HTERT RPE-1 (cell line): ENCODE measurements around the gene ERN1.
"Not testable (repeated sequence)": the region's sequence is repeated elsewhere in the genome, so short reads cannot be mapped to it uniquely, and the experiment has no call there.

Experiments used
- in situ Hi-C: fragments of 300-500 bp; cut with MboI; formaldehyde crosslinking; loops from 4 replicates; pipeline ENCODE4 v1.14.3; 2020; ENCODE audit warnings: low sequenced_read_pairs

Gene ERN1

DNA sequence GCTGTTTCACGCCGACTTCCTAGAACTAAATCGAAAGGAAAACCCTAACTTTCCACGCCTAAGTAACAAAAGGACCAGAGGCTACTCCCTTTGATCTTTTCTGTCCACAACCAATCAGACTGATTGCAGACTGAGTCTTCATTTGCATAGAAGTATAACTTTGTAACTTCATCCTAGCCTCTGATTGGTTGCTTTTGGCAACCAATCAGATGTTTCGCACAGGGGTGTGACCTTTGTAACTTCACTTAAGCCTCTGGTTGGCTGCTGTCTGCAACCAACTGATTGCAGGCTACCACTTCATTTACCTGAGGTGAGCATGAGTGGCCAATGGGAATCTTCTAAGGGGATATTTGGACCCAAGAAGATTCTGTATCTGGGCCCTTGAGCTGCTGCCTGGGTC is 92.1 kb downstream of the ERN1 start:
- in situ Hi-C loops = no loop called here

DNA sequence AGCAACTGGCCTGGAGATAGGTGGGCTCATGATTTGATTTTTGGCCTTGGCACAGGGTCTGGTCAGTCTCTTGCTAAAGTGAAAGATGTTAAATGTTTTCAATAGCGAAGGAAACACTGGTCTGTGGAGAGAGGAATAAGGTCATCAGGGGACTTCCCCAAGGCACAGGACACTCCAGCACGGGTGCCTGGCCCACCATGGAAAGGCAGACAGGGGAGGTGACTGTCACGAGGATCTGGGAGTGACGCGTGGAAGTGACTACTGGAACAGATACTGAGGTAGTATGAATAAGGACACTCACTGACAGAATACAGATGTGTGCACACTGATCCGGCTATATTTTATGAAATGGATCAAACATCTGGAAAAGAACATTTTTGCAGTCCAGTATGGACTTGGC is 92.8 kb downstream of the ERN1 start:
- in situ Hi-C loops = no loop called here

DNA sequence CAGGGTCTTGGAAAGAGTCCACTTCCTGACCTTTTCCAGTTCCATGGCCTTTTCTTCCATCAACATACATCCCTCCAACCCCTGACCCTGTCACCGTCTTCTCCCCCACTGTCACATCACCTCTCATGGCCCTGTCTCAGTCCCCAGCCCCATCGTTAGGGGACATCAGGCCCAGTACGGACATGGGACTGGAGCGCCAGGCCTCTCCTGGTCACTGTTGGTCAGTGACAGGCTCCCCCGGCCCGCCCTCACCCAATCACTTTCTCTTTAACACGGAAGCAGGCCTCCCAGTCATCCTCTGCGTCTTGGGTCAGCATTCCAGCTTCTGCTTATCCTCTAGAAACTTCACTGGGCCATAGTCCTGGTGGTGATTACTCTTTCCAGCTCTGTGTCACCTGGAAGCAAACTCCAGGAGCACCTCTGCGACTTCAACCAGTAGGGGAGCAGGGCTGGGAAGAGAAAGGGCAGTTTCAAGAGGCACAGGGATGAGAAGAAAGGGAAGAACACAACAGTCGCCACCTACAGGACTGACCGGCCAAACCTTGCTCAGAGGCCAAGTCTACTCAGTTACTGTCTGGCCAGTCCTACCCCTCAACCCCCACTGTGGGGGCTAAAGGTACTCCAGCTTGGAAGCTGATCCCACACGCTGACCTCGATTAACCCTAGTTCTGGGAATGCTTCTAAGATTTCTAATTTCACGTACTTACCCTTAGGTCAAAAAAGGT is 93.6 kb downstream of the ERN1 start:
- in situ Hi-C loops = no loop called here

GRCh38 chr17:64032081-64032480 is 97.9 kb downstream of the ERN1 start:
- in situ Hi-C loops = no loop called here

DNA sequence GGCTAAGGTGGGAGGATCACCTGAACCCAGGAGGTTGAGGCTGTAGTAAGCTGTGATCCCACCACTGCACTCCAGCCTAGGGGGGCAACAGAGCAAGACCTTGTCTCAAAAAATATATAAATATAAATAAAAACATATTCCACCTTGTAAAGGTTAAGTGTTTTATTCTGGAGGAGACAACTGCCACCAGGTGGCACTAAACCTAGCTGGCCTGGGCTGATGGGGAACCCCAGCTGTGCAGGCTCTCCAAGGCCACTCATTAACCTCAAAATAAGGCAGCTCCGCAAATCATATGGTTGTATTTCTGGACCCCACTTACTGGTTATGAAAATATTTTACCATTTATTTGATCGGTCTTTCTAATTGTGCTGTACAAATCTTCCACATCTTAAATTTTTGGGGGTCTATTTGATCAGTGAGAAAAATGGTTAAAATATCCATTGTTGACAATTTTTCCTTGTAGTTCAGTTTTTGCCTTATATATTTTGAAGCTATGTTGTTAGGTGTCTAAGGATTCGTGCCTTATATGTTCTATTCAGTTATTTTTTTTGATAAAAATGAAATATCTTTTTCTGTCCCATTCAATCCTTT is 101.0 kb downstream of the ERN1 start:
- in situ Hi-C loops = no loop called here

- in situ Hi-C loops = no loop called here
These were observed 104.1 kb downstream of the ERN1 start for GRCh38 chr17:64025732-64026294.

DNA sequence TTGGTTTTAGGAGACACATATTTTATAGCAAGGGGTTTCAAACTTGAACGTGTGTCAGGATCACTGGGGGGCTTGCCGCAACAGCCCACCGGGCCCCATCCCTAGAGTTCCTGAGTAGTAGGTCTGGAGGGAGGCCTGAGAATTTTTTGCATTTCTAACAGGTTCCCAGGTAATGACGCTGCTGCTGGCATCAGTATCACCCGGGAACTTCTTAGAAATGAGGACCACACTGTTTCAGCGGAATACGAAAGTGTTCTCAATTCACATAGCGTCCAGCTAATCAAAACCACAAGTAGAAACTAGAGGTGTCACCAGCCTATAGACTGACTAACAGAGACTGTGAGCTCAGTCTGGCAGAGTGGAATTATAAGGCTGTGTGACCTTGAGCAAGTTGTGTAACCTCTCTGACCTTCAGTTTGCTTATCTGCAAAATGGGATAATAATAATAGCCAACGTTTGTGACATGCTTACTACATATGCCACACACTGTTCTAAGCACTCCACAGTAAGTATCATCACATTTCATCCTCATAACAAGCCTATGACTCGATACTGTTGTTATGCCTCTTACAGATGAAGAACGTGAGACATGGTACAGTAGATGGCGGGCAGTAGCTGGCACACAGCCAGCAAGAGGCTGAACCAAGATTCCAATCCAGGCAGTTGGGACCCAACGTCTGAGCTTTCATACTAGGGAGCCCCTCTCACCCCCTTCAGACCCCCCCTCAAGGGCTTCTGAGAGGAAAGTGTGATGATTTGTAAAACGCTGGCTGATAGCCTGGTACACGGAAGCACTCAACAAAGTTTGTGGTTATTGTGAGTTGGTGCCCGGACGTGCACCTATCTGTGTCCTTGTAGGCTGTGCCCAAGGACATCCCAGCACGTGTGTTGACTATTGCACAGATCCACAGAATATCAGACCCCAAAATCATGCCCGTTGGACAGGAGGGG is 104.9 kb downstream of the ERN1 start:
- in situ Hi-C loops = no loop called here

- in situ Hi-C loops = no loop called here
These were observed 105.7 kb downstream of the ERN1 start for GRCh38 chr17:64024215-64024654.

- in situ Hi-C loops = no loop called here
These were observed 107.3 kb downstream of the ERN1 start for GRCh38 chr17:64022611-64023063.

DNA sequence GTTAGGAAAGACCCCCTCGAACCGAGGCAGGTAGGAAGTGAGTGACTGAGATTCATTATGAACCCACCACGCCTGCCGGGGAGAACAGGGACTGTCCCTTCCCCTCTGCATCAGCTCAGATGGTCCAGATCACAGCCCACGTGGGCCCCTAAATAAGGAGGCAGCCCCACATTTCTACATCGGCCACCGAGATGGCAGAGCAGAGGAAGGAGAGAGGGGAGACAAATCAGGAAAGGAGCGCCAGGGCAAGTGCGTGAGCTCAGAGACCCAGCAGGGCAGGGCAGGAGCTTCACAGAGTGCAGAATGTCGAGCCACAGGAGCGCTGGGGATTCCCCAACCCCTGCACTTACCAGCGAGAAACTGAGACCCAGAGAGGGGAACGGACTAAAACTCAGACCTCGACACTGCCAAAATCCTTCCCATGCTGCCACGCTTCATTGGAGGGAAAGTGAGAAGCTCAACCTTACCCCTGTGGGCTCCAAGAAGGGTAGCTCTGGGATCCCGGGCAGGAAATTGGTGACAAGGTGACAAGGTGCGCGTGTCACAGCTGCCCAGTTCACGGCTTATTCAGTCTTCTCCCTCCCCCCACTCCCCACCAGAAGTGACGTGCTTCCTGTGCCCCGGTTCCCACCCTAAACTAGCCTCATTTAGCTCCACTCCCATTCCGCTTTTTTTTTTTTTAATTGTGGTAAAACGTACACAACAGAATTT is 109.7 kb downstream of the ERN1 start, which contains the start of gene ICAM2:
ICAM2 (minus strand) TSS at position 578 of the 711 bp plus-strand sequence. CDS start 13,942 bp downstream, outside the sequence.
- in situ Hi-C loops = no loop called here

DNA sequence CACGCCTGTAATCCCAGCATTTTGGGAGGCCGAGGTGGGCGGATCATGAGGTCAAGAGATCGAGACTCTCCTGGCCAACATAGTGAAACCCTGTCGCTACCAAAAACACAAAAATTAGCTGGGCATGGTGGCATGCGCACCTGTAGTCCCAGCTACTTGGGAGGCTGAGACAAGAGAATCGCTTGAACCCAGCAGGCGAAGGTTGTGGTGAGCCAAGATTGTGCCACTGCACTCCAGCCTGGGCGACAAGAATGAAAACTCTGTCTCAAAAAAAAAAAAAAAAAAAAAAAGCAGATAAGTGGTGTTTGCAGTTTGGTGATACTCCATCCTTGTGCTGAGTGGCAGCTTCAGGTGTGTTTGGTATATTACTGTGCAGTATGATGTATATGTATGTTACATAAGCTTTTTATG is 110.4 kb downstream of the ERN1 start:
- in situ Hi-C loops = not testable (repeated sequence)

DNA sequence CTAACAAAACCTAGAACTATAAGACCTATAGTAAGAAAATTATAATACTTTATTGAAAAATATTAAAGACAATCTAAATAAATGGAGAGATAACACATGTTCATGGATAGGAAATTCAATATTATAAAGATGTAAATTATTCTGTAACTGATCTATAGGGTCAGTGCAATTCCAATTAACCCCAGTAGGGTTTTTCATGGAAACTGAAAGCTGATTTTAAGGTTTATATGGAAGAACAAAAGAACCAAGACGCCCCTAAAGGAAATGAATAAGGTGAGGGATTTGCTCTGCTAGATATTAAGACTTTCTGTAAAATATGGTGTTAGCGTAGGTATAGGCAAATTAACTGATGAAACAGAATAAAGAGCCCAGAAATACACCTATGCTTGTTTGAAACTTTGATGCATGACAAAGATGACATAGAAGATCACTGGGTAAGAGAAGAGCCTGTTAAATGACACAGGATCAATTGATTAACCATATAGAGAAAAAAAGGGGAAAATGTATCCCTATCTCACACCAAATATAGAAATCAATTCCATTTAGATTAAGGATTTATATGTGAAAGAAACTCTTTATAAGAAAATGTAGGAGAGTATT is 112.5 kb downstream of the ERN1 start:
- in situ Hi-C loops = no loop called here

DNA sequence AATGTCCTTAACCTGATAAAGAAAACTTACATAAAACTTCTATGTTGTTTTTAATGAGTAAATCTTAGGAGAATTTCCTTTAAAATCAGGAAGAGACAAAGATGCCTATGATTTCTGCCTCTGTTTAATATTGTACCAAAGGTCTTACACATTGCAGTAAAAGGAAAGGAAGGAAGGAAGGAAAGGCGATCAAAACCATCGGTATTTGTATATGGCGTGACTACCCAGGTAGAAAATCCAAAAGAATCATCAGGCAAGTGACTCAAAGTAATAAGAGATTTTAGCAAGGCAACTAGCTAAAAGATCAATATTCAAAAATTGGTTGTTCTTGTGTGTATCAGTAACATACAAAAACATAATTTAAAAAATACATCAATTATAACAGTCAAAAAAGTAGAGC is 113.0 kb downstream of the ERN1 start:
- in situ Hi-C loops = no loop called here

- in situ Hi-C loops = no loop called here
These were observed 113.6 kb downstream of the ERN1 start for GRCh38 chr17:64016231-64016784.

DNA sequence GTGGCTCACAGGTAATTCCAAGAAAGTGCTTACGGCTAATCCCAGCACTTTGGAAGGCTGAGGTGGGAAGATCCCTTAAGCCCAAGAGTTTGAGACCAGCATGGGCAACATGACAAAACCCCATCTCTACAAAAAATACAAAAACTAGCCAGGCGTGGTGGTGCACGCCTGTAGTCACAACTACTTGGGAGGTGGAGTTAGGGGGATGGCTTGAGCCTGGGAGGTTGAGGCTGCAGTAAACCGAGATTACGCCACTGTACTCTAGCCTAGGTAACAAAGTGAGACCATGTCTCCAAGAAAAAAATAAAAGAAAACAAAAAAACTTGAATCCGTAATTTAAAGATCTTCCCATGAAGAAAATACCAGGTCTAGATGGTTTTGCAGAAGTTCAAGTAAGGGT is 114.5 kb downstream of the ERN1 start:
- in situ Hi-C loops = no loop called here

- in situ Hi-C loops = no loop called here
These were observed 120.2 kb downstream of the ERN1 start for GRCh38 chr17:64009571-64010402.

DNA sequence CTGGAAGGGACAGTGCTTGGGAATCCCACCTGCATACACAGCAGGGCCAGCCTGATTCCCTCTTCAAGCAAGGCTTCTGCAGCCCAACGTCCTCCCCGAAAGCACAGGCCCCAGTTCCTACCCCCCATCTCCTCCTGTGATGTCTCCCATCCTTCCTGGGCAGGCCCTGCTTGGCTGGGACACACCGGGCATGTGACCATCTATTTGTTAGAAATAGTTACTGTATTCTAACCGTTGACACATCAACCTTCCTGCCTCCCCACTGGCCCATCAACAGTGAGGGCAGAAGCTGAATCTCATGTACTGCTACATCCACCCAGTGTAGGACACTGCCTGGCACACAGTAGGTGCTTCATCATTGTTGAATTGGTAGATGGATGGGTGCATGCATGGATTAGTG is 121.1 kb downstream of the ERN1 start:
- in situ Hi-C loops = no loop called here

DNA sequence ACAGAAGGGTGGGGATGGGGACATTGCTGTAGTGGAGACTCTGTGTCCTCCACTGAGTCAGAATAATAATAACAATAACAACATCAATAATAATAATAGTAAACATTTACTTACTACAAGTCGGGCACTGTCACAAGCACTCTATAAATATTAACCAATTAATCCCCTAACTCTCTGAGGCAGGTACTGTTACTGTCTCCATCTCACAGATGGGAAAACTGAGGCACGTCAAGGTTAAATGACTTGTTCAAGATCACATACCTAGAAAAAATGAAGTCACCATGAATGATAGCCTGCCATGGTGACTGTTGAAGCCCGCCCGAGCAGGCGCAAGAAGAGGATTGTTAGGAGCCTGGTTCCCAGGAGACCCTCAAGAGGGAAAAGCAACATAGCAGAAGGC is 121.6 kb downstream of the ERN1 start:
- in situ Hi-C loops = no loop called here

- in situ Hi-C loops = no loop called here
These were observed 122.1 kb downstream of the ERN1 start for GRCh38 chr17:64007838-64008282.
